ENCODE data around the gene SDF4.

The SDF4 gene

GRCh38 chr1:1212780-1213344, 18.9 kb downstream of the SDF4 start:
- no peak for DNase-seq (ENCODE audit: low spot score)

GRCh38 chr1:1211541-1212441, 20.0 kb downstream of the SDF4 start:
- no peak for DNase-seq (ENCODE audit: low spot score)

- no peak for DNase-seq (ENCODE audit: low spot score)
These were observed 20.9 kb downstream of the SDF4 start for GRCh38 chr1:1210726-1211540.

GRCh38 chr1:1208713-1209433, 22.9 kb downstream of the SDF4 start:
- no peak for DNase-seq (ENCODE audit: low spot score)

- no peak for DNase-seq (ENCODE audit: low spot score)
These were observed 24.3 kb downstream of the SDF4 start for GRCh38 chr1:1207571-1207892.

- DNase-seq (ENCODE audit: low spot score): no peak
These were observed 24.8 kb downstream of the SDF4 start for GRCh38 chr1:1206966-1207531.

GRCh38 chr1:1206376-1206965, 25.3 kb downstream of the SDF4 start, which contains the start of gene TNFRSF18:
TNFRSF18 (minus strand) TSS chr1:1206592; CDS start chr1:1206571, 21 bp downstream.
- DNase-seq (ENCODE audit: low spot score): no peak

- no peak for DNase-seq (ENCODE audit: low spot score)
These were observed 25.9 kb downstream of the SDF4 start for GRCh38 chr1:1205769-1206375.

- DNase-seq (ENCODE audit: low spot score): no peak
These were observed 26.6 kb downstream of the SDF4 start for GRCh38 chr1:1204998-1205768.

GRCh38 chr1:1204425-1204920, 27.3 kb downstream of the SDF4 start:
- no peak for DNase-seq (ENCODE audit: low spot score)

GRCh38 chr1:1203561-1204424, 28.0 kb downstream of the SDF4 start:
- no peak for DNase-seq (ENCODE audit: low spot score)

- no peak for DNase-seq (ENCODE audit: low spot score)
These were observed 28.8 kb downstream of the SDF4 start for GRCh38 chr1:1202831-1203560.

- DNase-seq (ENCODE audit: low spot score): no peak
These were observed 30.7 kb downstream of the SDF4 start for GRCh38 chr1:1200876-1201810.

- no peak for DNase-seq (ENCODE audit: low spot score)
These were observed 31.6 kb downstream of the SDF4 start for GRCh38 chr1:1199961-1200875.

- DNase-seq (ENCODE audit: low spot score): no peak
These were observed 32.5 kb downstream of the SDF4 start for GRCh38 chr1:1199141-1199960.

Data from globus pallidus (tissue), 1 donor.